22Rv1 (cell line): ENCODE results near the gene CNTNAP2.

ENCODE experiments used
- CTCF ChIP-seq: fragments of 450-650 bp; IDR thresholded peaks from 2 replicates; pipeline ENCODE4 v1.5.1; 2017; ENCODE audit warnings: mild to moderate bottlenecking
- ZFX ChIP-seq: fragments of 450-650 bp; IDR thresholded peaks from 2 replicates; pipeline ENCODE4 v1.6.1; 2017; ENCODE audit warnings: antibody characterized with exemption, borderline replicate concordance

- TF ChIP-seq CTCF, result no peak
- TF ChIP-seq ZFX, result no peak
These were observed 1920.4 kb downstream of the CNTNAP2 start for GRCh38 chr7:148037044-148037443.
